ENCODE measurements around the gene HIVEP2. TPM values are rescaled to one million over a fixed set of nuclear protein-coding genes. Genes with fewer than 3 reads are reported as not detected.

The HIVEP2 gene
- total and polyA plus RNA-seq, 7 experiments from 2014 or later, result 12.2 to 92.1 (median 51.5) TPM

DNA sequence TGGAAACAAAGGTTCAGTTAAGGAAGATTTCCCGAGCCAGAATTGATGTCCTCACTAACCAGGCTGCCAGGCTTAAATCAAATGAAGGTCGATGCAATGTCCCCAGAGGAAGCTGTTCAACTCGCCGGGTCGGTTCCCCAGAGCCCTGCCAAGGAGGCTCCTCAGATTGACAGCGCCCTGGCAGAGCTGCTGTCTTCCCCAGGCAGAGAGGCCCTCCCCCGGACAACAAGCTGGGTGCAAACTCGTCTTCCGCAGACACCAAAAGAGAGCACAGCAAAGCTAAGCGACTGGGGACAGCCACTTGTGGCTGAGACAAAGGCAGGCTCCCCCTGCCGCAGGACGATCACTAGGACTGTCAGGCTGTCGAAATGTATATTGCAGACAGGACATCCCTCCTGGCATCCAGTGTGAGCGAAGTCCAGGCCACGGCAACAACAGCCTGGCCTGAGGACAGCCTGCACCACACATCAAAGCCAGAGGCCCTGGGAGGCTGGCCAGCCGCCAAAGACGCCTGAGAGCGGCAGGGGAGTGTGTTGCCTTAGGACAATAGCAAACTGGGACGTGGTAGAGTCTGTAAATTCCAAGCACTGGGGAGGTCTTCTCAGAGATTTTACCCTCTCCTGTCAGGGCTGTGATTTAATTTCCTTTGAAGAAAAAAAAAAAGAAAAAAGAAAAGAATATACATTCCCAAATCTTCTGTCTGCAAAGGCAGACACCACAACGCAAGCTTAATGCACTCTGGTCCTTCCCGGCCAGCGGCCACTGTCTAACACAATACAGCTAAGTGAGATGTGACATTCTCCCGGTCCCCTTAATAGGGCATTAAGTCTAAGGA, 99.1 kb downstream of the HIVEP2 start:
- H3K4me3 ChIP-seq (ENCODE audit: low read length), result peak overlapping the region; percentile 44
- POLR2A ChIA-PET, result interaction anchor here (0.7 to 10.3 kb wide), 16 partner anchors 9 to 100 kb away, joined by 3 to 200 read pairs (median 6); no protein-coding TSS in a partner anchor

DNA sequence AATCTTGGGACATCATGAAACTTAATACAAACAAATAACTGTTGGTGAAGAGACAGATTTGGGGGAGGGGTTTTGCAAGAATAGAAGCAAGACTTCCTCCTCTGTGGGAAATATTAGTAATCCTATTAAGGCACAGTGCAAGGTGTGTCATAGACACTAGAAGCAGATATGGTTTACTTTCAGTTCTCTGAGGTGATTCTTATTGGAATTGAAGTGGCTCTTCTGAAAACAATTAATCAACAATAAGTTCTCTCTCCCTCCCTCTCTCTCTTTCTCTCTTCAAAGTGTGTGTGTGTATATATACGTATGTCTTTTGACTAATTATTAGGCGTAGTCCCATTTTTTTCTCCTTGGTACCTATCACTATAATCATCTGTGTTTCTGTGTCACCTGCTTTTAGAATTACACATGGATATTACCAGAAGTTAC, 99.8 kb downstream of the HIVEP2 start:
- Mint-ChIP-seq H3K4me1 (peaks cover 49 to 97% (median 81%) of the 10 kb centered on the region in 7 donors), H3K4me3 (peak overlapping the region; percentile 84 to 93 (median 86)), H3K9me3 (no peaks in the 10 kb centered on the region), H3K27me3 (no peaks in the 10 kb centered on the region), H3K27ac (peak overlapping the region; percentile 91 to 100 (median 95)), H3K36me3 (peaks cover 0 to 4% (median 0%) of the 10 kb centered on the region in 5 donors)
- Histone ChIP-seq H3K9me3 (ENCODE audit: control insufficient read depth in 2 of 3, low read length in 3 of 3) (no peaks in the 10 kb centered on the region), H3K27ac (ENCODE audit: low read depth, low read length) (peak overlapping the region; percentile 84), H3K36me3 (ENCODE audit: control insufficient read depth in 2 of 3, insufficient read depth in 3 of 3, low read length in 3 of 3) (no peaks in the 10 kb centered on the region), H3K27me3 (ENCODE audit: control insufficient read depth in 2 of 2, insufficient read depth in 2 of 2, low read length in 2 of 2) (no peaks in the 10 kb centered on the region), H3K4me3 (ENCODE audit: low read length) (peak overlapping the region; percentile 44), H3K4me1 (ENCODE audit: control insufficient read depth in 2 of 2, insufficient read depth in 2 of 2, low read length in 2 of 2) (peaks cover 62 to 67% of the 10 kb centered on the region in 2 donors)
- ChIA-PET CTCF (interaction anchor here (0.9 to 2.2 kb wide), 5 partner anchors 9 to 98 kb away, joined by 4 to 8 read pairs (median 5); no protein-coding TSS in a partner anchor), POLR2A (interaction anchor here (0.8 to 10.3 kb wide), 15 partner anchors 10 to 101 kb away, joined by 3 to 200 read pairs (median 7); no protein-coding TSS in a partner anchor)
- ATAC-seq (peak; percentile 34), DNase-seq (peak in 1 of 9 donors; percentile 59)
- intact Hi-C loops (cut with micrococcal nuclease), result loop anchor here (1.0 to 10.0 kb wide), 10 partner anchors 8 to 1220 kb away; partner anchors contain the start of genes ADAT2 (in 1 of the 2) and PEX3 (in 1 of the 2)

More for the DNA sequence above, 99.1 kb downstream of the HIVEP2 start:
- peak overlapping the region; percentile 91 to 100 (median 95) for H3K27ac Mint-ChIP-seq
- no peaks in the 10 kb centered on the region for H3K9me3 ChIP-seq (ENCODE audit: control insufficient read depth in 2 of 3, low read length in 3 of 3)
- intact Hi-C loops (cut with micrococcal nuclease), result loop anchor here (1.0 to 10.0 kb wide), 10 partner anchors 7 to 1219 kb away; partner anchors contain the start of genes ADAT2 (in 1 of the 2) and PEX3 (in 1 of the 2)
- no peaks in the 10 kb centered on the region for H3K27me3 Mint-ChIP-seq
- CTCF ChIA-PET, result interaction anchor here (0.6 to 2.2 kb wide), 7 partner anchors 10 to 99 kb away, joined by 3 to 8 read pairs (median 4); no protein-coding TSS in a partner anchor
- peak; percentile 72 for ATAC-seq
- peak; percentile 27 to 70 (median 63) for DNase-seq
- H3K27ac ChIP-seq (ENCODE audit: low read depth, low read length), result peak overlapping the region; percentile 84
- H3K4me1 ChIP-seq (ENCODE audit: control insufficient read depth in 2 of 2, insufficient read depth in 2 of 2, low read length in 2 of 2), result peaks cover 69 to 74% of the 10 kb centered on the region in 2 donors
- H3K36me3 Mint-ChIP-seq, result peaks cover 0 to 4% (median 0%) of the 10 kb centered on the region in 5 donors
- peak overlapping the region; percentile 84 to 93 (median 86) for H3K4me3 Mint-ChIP-seq
- H3K9me3 Mint-ChIP-seq, result no peaks in the 10 kb centered on the region
- H3K27me3 ChIP-seq (ENCODE audit: control insufficient read depth in 2 of 2, insufficient read depth in 2 of 2, low read length in 2 of 2), result no peaks in the 10 kb centered on the region
- H3K4me1 Mint-ChIP-seq, result peaks cover 49 to 99% (median 86%) of the 10 kb centered on the region in 7 donors
- H3K36me3 ChIP-seq (ENCODE audit: control insufficient read depth in 2 of 3, insufficient read depth in 3 of 3, low read length in 3 of 3), result no peaks in the 10 kb centered on the region

GRCh38 chr6:142844065-142844755, 100.8 kb downstream of the HIVEP2 start:
- ChIA-PET POLR2A (interaction anchor here (0.8 to 10.3 kb wide), 8 partner anchors 11 to 94 kb away, joined by 3 to 200 read pairs (median 41); no protein-coding TSS in a partner anchor), CTCF (interaction anchor here (0.9 to 2.2 kb wide), 5 partner anchors 10 to 152 kb away, joined by 3 to 17 read pairs (median 5); no protein-coding TSS in a partner anchor)
- Mint-ChIP-seq H3K27me3 (no peaks in the 10 kb centered on the region), H3K4me1 (peaks cover 46 to 97% (median 83%) of the 10 kb centered on the region in 7 donors), H3K9me3 (no peaks in the 10 kb centered on the region), H3K27ac (peak overlapping the region; percentile 91 to 100 (median 95)), H3K36me3 (peaks cover 0 to 9% (median 0%) of the 10 kb centered on the region in 5 donors), H3K4me3 (peak overlapping the region; percentile 84 to 93 (median 86))
- ATAC-seq (no peak), DNase-seq (no peak)
- Histone ChIP-seq H3K9me3 (ENCODE audit: control insufficient read depth in 2 of 3, low read length in 3 of 3) (no peaks in the 10 kb centered on the region), H3K4me3 (ENCODE audit: low read length) (peak overlapping the region; percentile 44), H3K36me3 (ENCODE audit: control insufficient read depth in 2 of 3, insufficient read depth in 3 of 3, low read length in 3 of 3) (no peaks in the 10 kb centered on the region), H3K4me1 (ENCODE audit: control insufficient read depth in 2 of 2, insufficient read depth in 2 of 2, low read length in 2 of 2) (peaks cover 61 to 66% of the 10 kb centered on the region in 2 donors), H3K27me3 (ENCODE audit: control insufficient read depth in 2 of 2, insufficient read depth in 2 of 2, low read length in 2 of 2) (no peaks in the 10 kb centered on the region), H3K27ac (ENCODE audit: low read depth, low read length) (peak overlapping the region; percentile 84)
- intact Hi-C loops (cut with micrococcal nuclease), result loop anchor here (5.0 to 10.0 kb wide), 4 partner anchors 279 to 1221 kb away; partner anchors contain the start of genes ADAT2 (in 1 of the 2) and PEX3 (in 1 of the 2)

GRCh38 chr6:142843361-142843760, 101.6 kb downstream of the HIVEP2 start:
- no peaks in the 10 kb centered on the region for H3K27me3 Mint-ChIP-seq
- Histone ChIP-seq H3K9me3 (ENCODE audit: control insufficient read depth in 2 of 3, low read length in 3 of 3) (no peaks in the 10 kb centered on the region), H3K27ac (ENCODE audit: low read depth, low read length) (peak overlapping the region; percentile 84), H3K4me3 (ENCODE audit: low read length) (peak overlapping the region; percentile 66), H3K27me3 (ENCODE audit: control insufficient read depth in 2 of 2, insufficient read depth in 2 of 2, low read length in 2 of 2) (no peaks in the 10 kb centered on the region), H3K4me1 (ENCODE audit: control insufficient read depth in 2 of 2, insufficient read depth in 2 of 2, low read length in 2 of 2) (peaks cover 61 to 64% of the 10 kb centered on the region in 2 donors), H3K36me3 (ENCODE audit: control insufficient read depth in 2 of 3, insufficient read depth in 3 of 3, low read length in 3 of 3) (no peaks in the 10 kb centered on the region)
- H3K4me1 Mint-ChIP-seq, result peaks cover 45 to 97% (median 83%) of the 10 kb centered on the region in 7 donors
- intact Hi-C loops (cut with micrococcal nuclease), result loop anchor here (1.0 to 10.0 kb wide), 9 partner anchors 23 to 1221 kb away; partner anchors contain the start of genes ADAT2 (in 1 of the 2) and PEX3 (in 1 of the 2)
- CTCF ChIA-PET, result interaction anchor here (0.6 to 1.9 kb wide), 6 partner anchors 11 to 151 kb away, joined by 3 to 17 read pairs (median 3); no protein-coding TSS in a partner anchor
- H3K36me3 Mint-ChIP-seq, result peaks cover 0 to 6% (median 0%) of the 10 kb centered on the region in 5 donors
- H3K27ac Mint-ChIP-seq, result peak overlapping the region; percentile 91 to 100 (median 98)
- H3K4me3 Mint-ChIP-seq, result peak overlapping the region; percentile 84 to 93 (median 87)
- H3K9me3 Mint-ChIP-seq, result no peaks in the 10 kb centered on the region
- DNase-seq (peak in 1 of 9 donors; percentile 37), ATAC-seq (no peak)
- POLR2A ChIA-PET, result interaction anchor here (0.7 to 10.3 kb wide), 18 partner anchors 10 to 103 kb away, joined by 3 to 200 read pairs (median 6); partner anchors contain the start of gene HIVEP2

GRCh38 chr6:142842418-142843261, 102.3 kb downstream of the HIVEP2 start:
- H3K4me3 Mint-ChIP-seq, result peak overlapping the region; percentile 84 to 93 (median 87)
- ATAC-seq (peak; percentile 71), DNase-seq (peak in 7 of 9 donors; percentile 39 to 78 (median 43))
- H3K36me3 Mint-ChIP-seq, result peaks cover 0 to 6% (median 0%) of the 10 kb centered on the region in 5 donors
- H3K27me3 Mint-ChIP-seq, result no peaks in the 10 kb centered on the region
- Histone ChIP-seq H3K9me3 (ENCODE audit: control insufficient read depth in 2 of 3, low read length in 3 of 3) (no peaks in the 10 kb centered on the region), H3K36me3 (ENCODE audit: control insufficient read depth in 2 of 3, insufficient read depth in 3 of 3, low read length in 3 of 3) (no peaks in the 10 kb centered on the region), H3K27ac (ENCODE audit: low read depth, low read length) (peak overlapping the region; percentile 84), H3K4me3 (ENCODE audit: low read length) (peak overlapping the region; percentile 66), H3K27me3 (ENCODE audit: control insufficient read depth in 2 of 2, insufficient read depth in 2 of 2, low read length in 2 of 2) (no peaks in the 10 kb centered on the region), H3K4me1 (ENCODE audit: control insufficient read depth in 2 of 2, insufficient read depth in 2 of 2, low read length in 2 of 2) (peaks cover 61 to 63% of the 10 kb centered on the region in 2 donors)
- intact Hi-C loops (cut with micrococcal nuclease), result loop anchor here (1.0 to 10.0 kb wide), 10 partner anchors 22 to 1222 kb away; partner anchors contain the start of genes ADAT2 (in 1 of the 2) and PEX3 (in 1 of the 2)
- CTCF ChIA-PET, result interaction anchor here (0.6 to 1.9 kb wide), 6 partner anchors 11 to 150 kb away, joined by 3 to 17 read pairs (median 3); no protein-coding TSS in a partner anchor
- no peaks in the 10 kb centered on the region for H3K9me3 Mint-ChIP-seq
- peak overlapping the region; percentile 91 to 100 (median 98) for H3K27ac Mint-ChIP-seq
- POLR2A ChIA-PET, result interaction anchor here (0.7 to 10.3 kb wide), 20 partner anchors 9 to 103 kb away, joined by 3 to 200 read pairs (median 6); partner anchors contain the start of gene HIVEP2
- H3K4me1 Mint-ChIP-seq, result peaks cover 45 to 97% (median 85%) of the 10 kb centered on the region in 7 donors

Measured in naive thymus-derived CD4-positive, alpha-beta T cell (primary cell).